Thoracic aorta (tissue), 2 donors: Measurements from ENCODE around the gene CCZ1B. TPM values are rescaled to one million over a fixed set of nuclear protein-coding genes. Genes with fewer than 3 reads are reported as not detected.

Experiments
- total RNA-seq, 2 donors: library from RNA; depleted of rRNA; stranded (reverse); fragments of >200 nt; gene quantifications; one replicate each; pipeline versions ENCODE4 v1.1.0 to v1.2.3, GENCODE V29; 2016

The CCZ1B gene
- total RNA-seq, 2 donors from 2014 or later = 33.7 to 76.2 TPM

Other genes with a start within 250 kb of the CCZ1B start
- 100 to 1,000 TPM in 1 of 2 donors, 10 to 100 TPM in 1; 35.3 to 101 TPM for gene ZDHHC4, start 248.8 kb downstream of the CCZ1B start, total RNA-seq
- gene INTS15, start 236.3 kb downstream of the CCZ1B start, total RNA-seq = 10 to 100 TPM; 37.2 to 45.4 TPM
- 10 to 100 TPM; 12.7 to 31.4 TPM for gene ZNF853, start 210.7 kb downstream of the CCZ1B start, total RNA-seq
- 10 to 100 TPM; 54.4 to 64.6 TPM for gene ZNF316, start 189.0 kb downstream of the CCZ1B start, total RNA-seq
- gene ZNF12, start 119.3 kb downstream of the CCZ1B start, total RNA-seq = 10 to 100 TPM; 18.5 to 34.2 TPM
- not detected for gene RSPH10B2, start 72.2 kb downstream of the CCZ1B start, total RNA-seq